ENCODE results near the gene OLFM3.

OLFM3 gene

GRCh38 chr1:101996825-101997465, at the start of gene OLFM3:
Gene OLFM3 (minus strand): TSS chr1:101996926.
- peak; percentile 2 for DNase-seq

GRCh38 chr1:102045752-102046151, 49.0 kb upstream of the OLFM3 start:
- DNase-seq = no peak

- DNase-seq = no peak
Observed at GRCh38 chr1:102032534-102032933, 35.8 kb upstream of the OLFM3 start.

GRCh38 chr1:102019530-102019929, 22.8 kb upstream of the OLFM3 start:
- DNase-seq = no peak

GRCh38 chr1:102015728-102016127, 19.0 kb upstream of the OLFM3 start:
- no peak for DNase-seq

- no peak for DNase-seq
Observed at GRCh38 chr1:102002057-102002456, 5.3 kb upstream of the OLFM3 start.

- DNase-seq = no peak
Observed at GRCh38 chr1:101995984-101996745, 561 bp downstream of the OLFM3 start.

- no peak for DNase-seq
Observed at GRCh38 chr1:101993710-101994109, 3.0 kb downstream of the OLFM3 start.

- DNase-seq = no peak
Observed at GRCh38 chr1:101992821-101993575, 3.7 kb downstream of the OLFM3 start.

GRCh38 chr1:101980974-101981373, 15.8 kb downstream of the OLFM3 start:
- no peak for DNase-seq

- no peak for DNase-seq
Observed at GRCh38 chr1:101977266-101977665, 19.5 kb downstream of the OLFM3 start.

- DNase-seq = no peak
Observed at GRCh38 chr1:101976161-101976560, 20.6 kb downstream of the OLFM3 start.

GRCh38 chr1:101975371-101975770, 21.4 kb downstream of the OLFM3 start:
- DNase-seq = no peak

GRCh38 chr1:101974599-101975274, 22.0 kb downstream of the OLFM3 start:
- no peak for DNase-seq

GRCh38 chr1:101971304-101971703, 25.4 kb downstream of the OLFM3 start:
- DNase-seq = peak; percentile 13

GRCh38 chr1:101967871-101968270, 28.9 kb downstream of the OLFM3 start:
- DNase-seq = no peak

- no peak for DNase-seq
Observed at GRCh38 chr1:101965341-101965740, 31.4 kb downstream of the OLFM3 start.

GRCh38 chr1:101964708-101965107, 32.0 kb downstream of the OLFM3 start:
- no peak for DNase-seq

- DNase-seq = no peak
Observed at GRCh38 chr1:101960142-101960541, 36.6 kb downstream of the OLFM3 start.

GRCh38 chr1:101959456-101959855, 37.3 kb downstream of the OLFM3 start:
- no peak for DNase-seq

- no peak for DNase-seq
Observed at GRCh38 chr1:101957771-101958170, 39.0 kb downstream of the OLFM3 start.

- DNase-seq = no peak
Observed at GRCh38 chr1:101953623-101954022, 43.1 kb downstream of the OLFM3 start.

- no peak for DNase-seq
Observed at GRCh38 chr1:101945884-101946283, 50.8 kb downstream of the OLFM3 start.
